SU-DHL-6 (cell line): ENCODE data around the gene GNB1L.
A peak's percentile ranks its signal among the peaks of the same experiment; 100 is the strongest.

Experiments
- H2AFZ ChIP-seq: fragments of 200-600 bp; sonication (generic); 2 replicates; pipeline ENCODE4 v1.6.1; 2014; ENCODE audit warnings: low read depth, mild to moderate bottlenecking, moderate library complexity, mixed read lengths, antibody characterized with exemption, low read length; ENCODE audit not compliant: severe bottlenecking
- H3F3A ChIP-seq: fragments of 200-600 bp; shearing (Covaris generic); 2 replicates; pipeline ENCODE4 v1.6.0; 2016; ENCODE audit warnings: antibody characterized with exemption, mild to moderate bottlenecking; ENCODE audit not compliant: insufficient read depth
- H3K27ac ChIP-seq: fragments of 200-600 bp; sonication (generic); 2 replicates; pipeline ENCODE4 v1.5.1; 2016; ENCODE audit warnings: low read depth, mild to moderate bottlenecking, low read length, moderate library complexity, mixed read lengths
- H3K27me3 ChIP-seq: fragments of 200-600 bp; sonication (generic), shearing (Covaris generic); 2 replicates; pipeline ENCODE4 v1.6.0; 2014; ENCODE audit warnings: mild to moderate bottlenecking, low read length
- H3K36me3 ChIP-seq: fragments of 200-600 bp; sonication (generic); 2 replicates; pipeline ENCODE4 v1.6.1; 2014; ENCODE audit warnings: mild to moderate bottlenecking, low read length, mixed read lengths
- H3K4me2 ChIP-seq: fragments of 300-600, 200-600 bp; shearing (Covaris generic), sonication (generic); 2 replicates; pipeline ENCODE4 v1.6.0; 2014; ENCODE audit warnings: low read length, low read depth, mild to moderate bottlenecking; ENCODE audit not compliant: poor library complexity, severe bottlenecking
- H3K4me3 ChIP-seq: fragments of 200-600 bp; sonication (generic); 2 replicates; pipeline ENCODE4 v1.5.1; 2014; ENCODE audit warnings: antibody characterized with exemption, low read length, mild to moderate bottlenecking, mixed read lengths; ENCODE audit not compliant: insufficient read depth, poor library complexity, severe bottlenecking
- H3K79me2 ChIP-seq: fragments of 200-600 bp; sonication (generic); 2 replicates; pipeline ENCODE4 v1.6.1; 2014; ENCODE audit warnings: mild to moderate bottlenecking, low read length, moderate library complexity; ENCODE audit not compliant: insufficient read depth
- H3K9ac ChIP-seq: fragments of 200-600 bp; sonication (generic); 2 replicates; pipeline ENCODE4 v1.7.0; 2014; ENCODE audit warnings: mild to moderate bottlenecking, low read length
- H3K9me2 ChIP-seq: fragments of 200-600 bp; sonication (generic); replicated peaks from 2 replicates; pipeline ENCODE4 v1.6.1; 2014; ENCODE audit warnings: low read length; ENCODE audit not compliant: insufficient read depth
- H3K9me3 ChIP-seq: fragments of 200-600 bp; sonication (generic); 2 replicates; pipeline ENCODE4 v1.6.1; 2014; ENCODE audit warnings: low read length, mixed read lengths; ENCODE audit not compliant: insufficient read depth
- H4K20me1 ChIP-seq: fragments of 200-600 bp; sonication (generic); 2 replicates; pipeline ENCODE4 v1.6.1; 2014; ENCODE audit warnings: low read depth, mild to moderate bottlenecking, antibody characterized with exemption, low read length, moderate library complexity, mixed read lengths
- CTCF ChIP-seq: fragments of 200-600 bp; sonication (generic); IDR thresholded peaks from one replicate; pipeline ENCODE4 v1.5.1; 2017; ENCODE audit warnings: antibody characterized with exemption, mild to moderate bottlenecking, low read length, moderate library complexity; ENCODE audit not compliant: insufficient read depth, poor library complexity, severe bottlenecking
- EZH2phosphoT487 ChIP-seq: fragments of 200-600 bp; sonication (generic), shearing (Covaris generic); conservative IDR thresholded peaks from 2 replicates; pipeline ENCODE4 v1.6.1; 2018; ENCODE audit warnings: mild to moderate bottlenecking, antibody characterized with exemption, low read length, moderate library complexity, mixed read lengths

GNB1L gene

DNA sequence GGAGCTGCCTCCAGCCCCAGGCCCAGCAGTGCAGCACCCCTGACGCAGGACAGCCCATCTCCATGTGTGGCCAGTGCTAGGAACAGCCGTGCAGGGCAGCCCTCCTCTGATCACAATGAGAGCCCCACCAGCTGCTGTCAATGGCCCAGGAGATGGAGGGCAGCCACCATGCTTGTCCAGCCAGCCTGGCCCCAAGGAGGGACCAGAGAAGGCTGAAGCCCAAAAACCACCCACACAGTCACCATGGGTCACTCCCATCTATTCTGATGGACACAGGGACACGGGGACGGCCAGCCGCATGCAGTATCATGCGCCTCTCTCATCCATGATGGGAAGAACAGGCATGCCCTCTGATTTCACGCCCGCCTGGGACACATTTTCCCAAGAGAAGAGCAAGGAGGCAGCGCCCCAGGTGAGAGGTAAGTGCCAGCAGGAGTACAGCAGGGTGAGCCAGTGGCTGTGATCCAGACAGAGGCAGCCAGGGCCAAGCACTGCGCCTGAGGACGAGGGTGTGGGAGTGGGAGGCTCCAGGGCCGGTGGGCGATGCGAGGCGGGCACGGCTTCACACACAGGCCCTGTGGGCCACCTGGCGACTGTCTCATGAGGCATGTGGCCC lies 33.6 kb upstream of the GNB1L start:
- peaks cover 8% of the 10 kb centered on the region; the same call in 1 of the 2 replicates for H3F3A ChIP-seq
- no peak overlapping the region for H3K27ac ChIP-seq
- no peaks in the 10 kb centered on the region for H4K20me1 ChIP-seq
- H2AFZ ChIP-seq = no peak overlapping the region
- H3K79me2 ChIP-seq = no peaks in the 10 kb centered on the region
- TF ChIP-seq EZH2phosphoT487 (no peak), CTCF (no peak)
- H3K9me2 ChIP-seq = no peaks in the 10 kb centered on the region
- no peaks in the 10 kb centered on the region for H3K36me3 ChIP-seq
- H3K4me2 ChIP-seq = no peak overlapping the region
- H3K9ac ChIP-seq = no peak overlapping the region
- no peak overlapping the region for H3K4me3 ChIP-seq
- no peaks in the 10 kb centered on the region for H3K27me3 ChIP-seq
- H3K9me3 ChIP-seq = no peaks in the 10 kb centered on the region

DNA sequence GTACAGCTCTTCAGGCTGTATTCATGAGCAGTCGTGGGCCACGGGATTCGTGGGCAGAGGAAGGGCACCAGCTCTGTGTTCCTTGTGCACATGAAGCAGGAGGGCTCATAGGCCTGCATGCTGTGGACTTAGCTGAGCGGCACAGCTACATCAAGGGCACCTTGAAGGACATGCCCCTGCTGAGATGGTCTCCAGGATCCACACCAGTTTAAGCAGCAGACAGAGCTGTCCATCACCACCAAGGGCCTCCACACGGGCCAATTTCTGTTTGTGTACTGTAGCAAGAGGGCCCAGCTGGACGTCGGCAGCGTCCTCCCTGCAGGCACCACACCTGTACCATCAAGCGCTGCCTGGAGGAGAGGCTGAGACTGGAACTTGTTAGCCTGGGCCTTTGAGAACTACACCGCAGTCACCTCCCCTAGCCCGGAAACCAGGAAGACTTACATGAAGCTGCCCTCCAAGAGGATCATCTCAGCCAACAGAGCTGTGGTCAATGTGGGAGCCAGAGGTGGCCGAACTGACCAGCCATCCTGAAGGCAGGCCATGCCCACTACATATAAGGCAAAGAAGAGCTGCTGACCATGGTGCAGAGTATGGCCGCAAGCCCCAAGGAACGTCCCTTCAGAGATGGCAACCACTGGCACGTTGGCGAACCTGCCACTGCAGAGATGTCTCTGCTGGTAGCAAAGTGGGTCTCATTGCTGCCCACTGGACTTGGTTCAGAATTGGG lies 32.7 kb upstream of the GNB1L start:
- Histone ChIP-seq H3K79me2 (no peaks in the 10 kb centered on the region), H3K36me3 (no peaks in the 10 kb centered on the region), H3K9me3 (no peaks in the 10 kb centered on the region), H3K27me3 (no peaks in the 10 kb centered on the region), H4K20me1 (no peaks in the 10 kb centered on the region), H3F3A (peaks cover 8% of the 10 kb centered on the region; the same call in 1 of the 2 replicates), H3K4me3 (no peak overlapping the region), H2AFZ (peak overlapping the region; percentile 37), H3K27ac (peak overlapping the region; percentile 40), H3K9ac (0 out of 2 replicates have a peak overlapping the region, but pooled peaks have one; percentile 30), H3K9me2 (no peaks in the 10 kb centered on the region), H3K4me2 (peak overlapping the region; percentile 19)
- TF ChIP-seq EZH2phosphoT487 (no peak), CTCF (no peak)

GRCh38 chr22:19886605-19887255 lies 32.1 kb upstream of the GNB1L start:
- no peaks in the 10 kb centered on the region for H3K79me2 ChIP-seq
- peak overlapping the region; percentile 19 for H3K4me2 ChIP-seq
- no peaks in the 10 kb centered on the region for H3K9me3 ChIP-seq
- no peak overlapping the region for H3K4me3 ChIP-seq
- peak overlapping the region; percentile 40 for H3K27ac ChIP-seq
- TF ChIP-seq CTCF = no peak
- no peak for TF ChIP-seq EZH2phosphoT487
- H3K9ac ChIP-seq = peak overlapping the region; percentile 30; the same call in 1 of the 2 replicates
- H4K20me1 ChIP-seq = no peaks in the 10 kb centered on the region
- H3K36me3 ChIP-seq = no peaks in the 10 kb centered on the region
- H2AFZ ChIP-seq = peak overlapping the region; percentile 37
- peaks cover 2% of the 10 kb centered on the region; the same call in 1 of the 2 replicates for H3F3A ChIP-seq
- no peaks in the 10 kb centered on the region for H3K9me2 ChIP-seq
- no peaks in the 10 kb centered on the region for H3K27me3 ChIP-seq
